ENCODE measurements around the gene ZC3H7A. TPM values are rescaled to one million over a fixed set of nuclear protein-coding genes. Genes with fewer than 3 reads are reported as not detected.

The ZC3H7A gene
- polyA plus RNA-seq, 1 donor, result 50.4 TPM

DNA sequence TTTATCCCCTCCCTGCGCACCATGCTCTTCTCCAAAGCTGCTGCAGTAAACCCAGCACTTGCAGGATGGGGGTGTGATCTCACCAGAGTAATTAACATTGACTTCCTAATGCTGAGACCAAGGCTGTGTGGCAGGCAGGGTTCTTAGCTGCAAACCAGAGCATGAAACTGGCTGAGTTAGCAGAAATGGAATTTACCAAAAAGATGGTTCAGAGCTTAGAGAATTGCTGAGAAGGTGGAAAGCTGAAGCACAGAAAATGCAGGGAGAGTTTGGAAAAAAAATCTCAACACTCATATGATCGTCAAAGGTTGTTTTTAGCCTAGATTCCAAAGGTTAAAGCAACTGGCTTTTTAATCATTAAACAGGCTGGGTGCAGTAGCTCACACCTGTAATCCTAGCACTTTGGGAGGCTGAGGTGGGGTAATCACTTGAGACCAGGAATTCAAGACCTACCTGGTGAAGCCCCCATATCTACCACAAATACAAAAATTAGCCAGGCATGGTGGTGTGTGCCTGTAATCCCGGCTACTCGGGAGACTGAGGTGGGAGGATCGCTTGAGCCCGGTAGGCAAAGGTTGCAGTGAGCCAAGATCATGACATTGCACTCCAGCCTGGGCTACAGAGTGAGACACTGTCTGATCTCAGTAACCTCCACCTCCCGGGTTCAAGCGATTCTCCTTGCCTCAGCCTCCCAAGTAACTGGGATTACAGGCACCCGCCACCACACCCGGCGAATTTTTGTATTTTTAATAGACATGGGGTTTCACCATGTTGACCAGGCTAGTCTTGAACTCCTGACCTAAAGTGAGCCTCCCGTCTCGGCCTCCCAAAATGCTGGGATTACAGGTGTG, 48.4 kb downstream of the ZC3H7A start:
- WGBS (ENCODE audit: insufficient coverage, low lambda C conversion rate), result no CpG with 5 or more reads among the region's 13 CpGs
- Histone ChIP-seq H3K36me3 (ENCODE audit: control insufficient read depth, insufficient read depth, low read length) (peaks cover 32% of the 10 kb centered on the region), H3K27ac (ENCODE audit: low read length) (peak overlapping the region; percentile 87), H3K4me1 (ENCODE audit: control insufficient read depth, insufficient read depth, low read length) (peaks cover 35% of the 10 kb centered on the region), H3K4me3 (ENCODE audit: low read length) (no peak overlapping the region), H3K27me3 (ENCODE audit: control insufficient read depth, insufficient read depth, low read length) (no peaks in the 10 kb centered on the region), H3K9me3 (ENCODE audit: control insufficient read depth, low read depth, low read length) (no peaks in the 10 kb centered on the region)
- peak; percentile 79 to 94 for DNase-seq

DNA sequence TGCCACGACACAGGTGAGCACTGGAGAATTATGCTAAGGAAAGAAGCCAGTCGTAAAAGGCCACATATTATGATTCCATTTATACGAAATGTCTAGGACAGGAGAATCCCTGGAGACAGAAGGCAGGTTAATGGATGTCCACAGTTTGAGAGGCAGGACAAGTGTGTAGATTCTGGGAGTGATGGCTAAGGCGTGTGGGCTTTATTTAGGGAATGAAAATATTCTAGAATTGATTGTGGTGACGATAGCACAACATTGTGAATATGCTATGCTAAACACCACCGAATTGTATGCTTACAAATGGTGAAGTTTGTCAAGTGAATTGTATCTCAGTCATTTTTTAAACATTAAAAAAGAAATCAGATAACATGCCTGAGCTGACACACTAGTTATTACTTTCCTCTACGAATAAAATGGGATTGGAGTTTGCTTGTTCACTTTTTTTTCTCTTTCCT, 49.1 kb downstream of the ZC3H7A start:
- Histone ChIP-seq H3K9me3 (ENCODE audit: control insufficient read depth, low read depth, low read length) (no peaks in the 10 kb centered on the region), H3K4me1 (ENCODE audit: control insufficient read depth, insufficient read depth, low read length) (peaks cover 42% of the 10 kb centered on the region), H3K4me3 (ENCODE audit: low read length) (no peak overlapping the region), H3K36me3 (ENCODE audit: control insufficient read depth, insufficient read depth, low read length) (peaks cover 25% of the 10 kb centered on the region), H3K27ac (ENCODE audit: low read length) (peak overlapping the region; percentile 87), H3K27me3 (ENCODE audit: control insufficient read depth, insufficient read depth, low read length) (no peaks in the 10 kb centered on the region)
- 28% methylated on average over 3 of the region's 7 CpGs for WGBS (ENCODE audit: insufficient coverage, low lambda C conversion rate)
- DNase-seq, result peak in 1 of 2 donors; percentile 62

DNA sequence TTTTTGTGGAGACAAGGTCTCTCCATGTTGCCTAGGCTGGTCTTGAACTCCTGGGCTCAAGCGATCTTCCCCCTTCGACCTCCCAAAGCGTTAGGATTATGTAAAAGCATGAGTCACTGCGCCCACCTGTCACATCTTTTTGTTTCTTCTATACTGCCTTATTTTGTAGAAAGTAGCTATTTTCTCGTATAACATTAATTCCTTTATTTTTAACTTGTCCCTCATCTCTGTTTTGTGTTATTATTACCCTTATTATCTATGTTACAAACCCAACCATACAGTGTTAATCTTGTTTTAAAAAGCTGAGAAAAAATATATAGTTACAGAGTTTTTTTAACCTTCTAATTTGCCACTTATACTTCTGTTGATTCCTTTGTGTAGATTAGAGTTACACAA, 53.0 kb downstream of the ZC3H7A start:
- DNase-seq, result no peak

DNA sequence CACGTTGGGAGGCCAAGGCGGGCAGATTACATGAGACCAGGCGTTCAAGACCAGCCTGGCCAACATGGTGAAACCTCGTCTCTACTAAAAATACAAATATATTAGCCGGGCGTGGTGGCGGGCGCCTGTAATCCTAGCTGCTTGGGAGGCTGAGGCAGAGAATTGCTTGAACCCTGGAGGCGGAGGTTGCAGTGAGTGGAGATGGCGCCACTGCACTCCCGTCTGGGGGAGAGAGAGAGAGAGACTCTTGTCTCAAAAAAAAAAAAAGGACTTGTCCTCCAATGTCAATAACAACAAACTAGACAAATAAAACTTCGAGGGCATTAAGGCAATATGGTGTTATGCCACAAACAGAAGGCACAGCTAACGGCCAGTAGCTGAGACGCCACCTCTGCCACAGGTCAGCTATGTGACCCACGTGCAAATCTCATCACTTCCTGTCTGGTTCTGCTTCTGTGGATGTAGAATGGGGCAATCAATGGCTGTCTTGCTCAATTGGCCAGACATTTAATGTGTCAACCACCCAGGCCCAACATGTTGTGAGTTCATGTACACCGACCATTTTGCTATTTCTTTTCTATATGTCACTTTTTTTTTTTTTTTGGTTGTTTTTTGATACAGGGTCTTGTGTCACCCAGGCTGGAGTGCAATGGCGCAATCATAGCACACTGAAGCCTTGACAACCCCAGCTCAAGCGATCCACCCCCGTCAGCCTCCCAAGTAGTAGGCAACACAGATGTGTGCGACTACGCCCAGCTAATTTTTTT, 53.6 kb downstream of the ZC3H7A start:
- H3K4me3 ChIP-seq (ENCODE audit: low read length), result peak overlapping the region; percentile 54
- H3K27ac ChIP-seq (ENCODE audit: low read length), result peak overlapping the region; percentile 99
- no peaks in the 10 kb centered on the region for H3K27me3 ChIP-seq (ENCODE audit: control insufficient read depth, insufficient read depth, low read length)
- WGBS (ENCODE audit: insufficient coverage, low lambda C conversion rate), result 100% methylated on average over 1 of the region's 21 CpGs
- no peaks in the 10 kb centered on the region for H3K36me3 ChIP-seq (ENCODE audit: control insufficient read depth, insufficient read depth, low read length)
- H3K4me1 ChIP-seq (ENCODE audit: control insufficient read depth, insufficient read depth, low read length), result peaks cover 38% of the 10 kb centered on the region
- peak; percentile 61 to 75 for DNase-seq
- no peaks in the 10 kb centered on the region for H3K9me3 ChIP-seq (ENCODE audit: control insufficient read depth, low read depth, low read length)

More for the DNA sequence above, 53.0 kb downstream of the ZC3H7A start:
- Histone ChIP-seq H3K36me3 (ENCODE audit: control insufficient read depth, insufficient read depth, low read length) (no peaks in the 10 kb centered on the region), H3K4me1 (ENCODE audit: control insufficient read depth, insufficient read depth, low read length) (peaks cover 42% of the 10 kb centered on the region), H3K27me3 (ENCODE audit: control insufficient read depth, insufficient read depth, low read length) (no peaks in the 10 kb centered on the region), H3K4me3 (ENCODE audit: low read length) (no peak overlapping the region), H3K27ac (ENCODE audit: low read length) (peak overlapping the region; percentile 99), H3K9me3 (ENCODE audit: control insufficient read depth, low read depth, low read length) (no peaks in the 10 kb centered on the region)
- WGBS (ENCODE audit: insufficient coverage, low lambda C conversion rate), result 67% methylated on average over 2 of the region's 5 CpGs

DNA sequence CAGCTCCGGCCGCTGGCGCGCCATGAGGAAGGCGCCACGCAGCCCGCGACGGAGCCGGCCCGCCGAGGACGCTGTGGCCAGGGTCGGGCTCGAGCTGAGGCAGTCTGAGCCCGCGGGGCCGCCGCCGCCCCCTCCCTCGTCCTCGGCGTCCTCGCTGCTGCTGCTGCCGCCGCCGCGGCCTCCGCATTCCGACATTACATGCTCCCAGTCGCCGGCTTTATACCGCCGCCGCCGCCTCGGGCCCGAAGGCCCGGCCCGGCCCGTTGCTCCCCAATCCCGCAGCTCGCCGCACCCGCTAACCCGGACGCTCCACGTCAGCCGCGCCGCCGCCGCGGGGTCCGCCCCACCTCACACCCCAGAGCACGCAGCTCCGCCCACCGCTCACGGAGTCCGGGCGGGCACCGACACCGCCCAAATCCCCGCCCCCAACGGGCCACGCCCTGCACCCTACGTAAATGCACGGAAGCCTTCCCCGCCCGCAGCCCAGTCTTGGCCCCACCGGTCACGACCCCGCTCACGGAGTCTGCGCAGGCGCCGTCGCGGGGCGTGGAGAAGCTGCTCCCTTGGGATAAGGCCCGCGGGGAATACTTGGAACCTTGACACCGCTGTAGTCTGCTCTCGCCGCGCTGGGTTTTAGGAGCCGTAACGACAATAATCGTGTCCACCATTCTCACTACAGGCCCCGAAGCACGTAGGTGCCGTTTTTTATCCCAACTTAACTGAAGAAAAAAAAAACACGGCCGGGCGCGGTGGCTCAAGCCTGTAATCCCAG, 54.3 kb downstream of the ZC3H7A start, which contains the start of gene TXNDC11:
TXNDC11 (minus strand) TSS at position 322 of the 772 bp plus-strand sequence; CDS start at position 195, 127 bp downstream.
- Histone ChIP-seq H3K4me1 (ENCODE audit: control insufficient read depth, insufficient read depth, low read length) (peaks cover 35% of the 10 kb centered on the region), H3K9me3 (ENCODE audit: control insufficient read depth, low read depth, low read length) (no peaks in the 10 kb centered on the region), H3K27ac (ENCODE audit: low read length) (peak within 1 kb of the TSS; percentile 99), H3K36me3 (ENCODE audit: control insufficient read depth, insufficient read depth, low read length) (peaks cover 3% of the 10 kb centered on the region), H3K4me3 (ENCODE audit: low read length) (peak within 1 kb of the TSS; percentile 95), H3K27me3 (ENCODE audit: control insufficient read depth, insufficient read depth, low read length) (no peaks in the 10 kb centered on the region)
- no CpG with 5 or more reads among the region's 96 CpGs for WGBS (ENCODE audit: insufficient coverage, low lambda C conversion rate)
- DNase-seq, result peak; percentile 99 to 100

DNA sequence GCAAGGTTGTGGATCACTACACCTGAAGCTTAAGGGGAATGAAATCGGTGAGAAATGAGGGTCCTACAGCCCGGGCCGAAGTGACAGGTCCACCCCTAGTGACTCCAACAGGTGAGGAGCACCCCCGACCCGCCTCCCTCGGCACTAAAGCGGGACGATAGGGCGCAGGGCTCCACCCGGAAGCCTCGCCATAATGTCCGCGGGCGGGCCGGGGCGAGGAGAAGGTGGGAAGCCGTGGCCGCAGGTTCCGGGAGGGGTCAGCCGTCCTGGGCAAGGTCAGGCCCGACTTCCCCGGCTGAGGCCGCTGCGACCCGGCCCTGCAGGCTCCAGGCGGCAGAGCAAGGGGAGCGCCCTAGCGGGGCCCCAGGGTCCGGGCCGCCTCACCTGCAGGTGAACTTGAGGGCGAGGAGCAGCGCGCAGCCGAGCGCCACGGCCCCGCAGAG, 54.9 kb downstream of the ZC3H7A start:
- peak; percentile 35 to 79 for DNase-seq
- Histone ChIP-seq H3K36me3 (ENCODE audit: control insufficient read depth, insufficient read depth, low read length) (peaks cover 3% of the 10 kb centered on the region), H3K27me3 (ENCODE audit: control insufficient read depth, insufficient read depth, low read length) (no peaks in the 10 kb centered on the region), H3K4me3 (ENCODE audit: low read length) (peak overlapping the region; percentile 95), H3K27ac (ENCODE audit: low read length) (peak overlapping the region; percentile 97), H3K9me3 (ENCODE audit: control insufficient read depth, low read depth, low read length) (no peaks in the 10 kb centered on the region), H3K4me1 (ENCODE audit: control insufficient read depth, insufficient read depth, low read length) (peaks cover 29% of the 10 kb centered on the region)
- WGBS (ENCODE audit: insufficient coverage, low lambda C conversion rate), result no CpG with 5 or more reads among the region's 37 CpGs

DNA sequence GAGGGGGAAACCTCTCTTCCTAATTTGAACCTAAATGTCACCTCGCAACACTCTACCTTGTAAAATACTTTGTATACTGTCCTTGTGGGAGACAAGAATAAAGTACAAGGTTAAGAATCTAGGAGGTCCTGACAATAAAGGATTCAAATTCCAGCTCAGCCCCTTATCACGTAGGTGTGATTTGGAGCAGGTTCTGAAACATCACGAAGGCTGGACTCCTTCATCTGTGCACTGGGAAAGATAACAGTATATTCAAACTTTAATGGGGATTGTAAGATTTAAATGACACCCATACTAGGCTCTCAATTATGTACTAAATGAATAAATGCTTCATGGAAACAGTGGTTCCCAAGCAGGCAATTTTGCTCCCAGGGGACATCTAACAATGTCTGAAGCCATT, 56.5 kb downstream of the ZC3H7A start:
- Histone ChIP-seq H3K9me3 (ENCODE audit: control insufficient read depth, low read depth, low read length) (no peaks in the 10 kb centered on the region), H3K36me3 (ENCODE audit: control insufficient read depth, insufficient read depth, low read length) (peaks cover 19% of the 10 kb centered on the region), H3K4me1 (ENCODE audit: control insufficient read depth, insufficient read depth, low read length) (peaks cover 21% of the 10 kb centered on the region), H3K27me3 (ENCODE audit: control insufficient read depth, insufficient read depth, low read length) (no peaks in the 10 kb centered on the region), H3K4me3 (ENCODE audit: low read length) (peak overlapping the region; percentile 95), H3K27ac (ENCODE audit: low read length) (peak overlapping the region; percentile 97)
- peak in 1 of 2 donors; percentile 26 for DNase-seq
- WGBS (ENCODE audit: insufficient coverage, low lambda C conversion rate), result no CpG with 5 or more reads among the region's 3 CpGs

DNA sequence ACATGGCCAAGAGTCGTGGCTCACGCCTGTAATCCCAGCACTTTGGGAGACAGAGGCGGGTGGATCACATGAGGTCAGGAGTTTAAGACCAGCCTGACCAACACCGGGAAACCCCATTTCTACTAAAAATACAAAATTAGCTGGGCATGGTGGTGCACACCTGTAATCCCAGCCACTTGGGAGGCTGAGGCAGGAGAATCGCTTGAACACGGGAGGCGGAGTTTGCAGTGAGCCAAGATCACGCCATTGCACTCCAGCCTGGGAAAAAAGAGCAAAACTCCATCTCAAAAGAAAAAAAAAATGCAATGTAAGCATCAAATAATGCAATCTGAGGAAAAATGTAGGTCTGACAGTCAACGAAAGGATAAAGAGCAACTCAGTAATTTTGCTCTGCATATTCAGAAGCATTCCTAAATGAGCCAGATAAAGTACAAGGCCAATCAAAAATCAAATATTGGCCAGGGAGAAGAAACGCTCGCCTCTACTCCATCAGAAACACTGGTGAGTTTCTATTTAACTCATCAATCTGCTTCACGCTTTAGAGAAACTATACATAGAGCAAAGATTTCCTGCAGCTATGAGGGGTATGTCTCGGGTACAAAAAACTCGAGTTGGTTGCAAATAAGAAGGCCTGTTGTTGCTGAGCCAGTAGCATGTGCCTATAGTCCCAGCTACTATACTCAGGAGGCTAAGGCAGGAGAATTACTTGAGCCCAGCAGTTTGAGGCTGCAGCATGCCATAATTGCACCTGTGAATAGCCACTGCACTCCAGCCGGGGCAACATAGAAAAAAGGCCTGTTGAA, 58.1 kb downstream of the ZC3H7A start:
- H3K27ac ChIP-seq (ENCODE audit: low read length), result no peak overlapping the region
- WGBS (ENCODE audit: insufficient coverage, low lambda C conversion rate), result 96% methylated on average over 3 of the region's 15 CpGs

DNA sequence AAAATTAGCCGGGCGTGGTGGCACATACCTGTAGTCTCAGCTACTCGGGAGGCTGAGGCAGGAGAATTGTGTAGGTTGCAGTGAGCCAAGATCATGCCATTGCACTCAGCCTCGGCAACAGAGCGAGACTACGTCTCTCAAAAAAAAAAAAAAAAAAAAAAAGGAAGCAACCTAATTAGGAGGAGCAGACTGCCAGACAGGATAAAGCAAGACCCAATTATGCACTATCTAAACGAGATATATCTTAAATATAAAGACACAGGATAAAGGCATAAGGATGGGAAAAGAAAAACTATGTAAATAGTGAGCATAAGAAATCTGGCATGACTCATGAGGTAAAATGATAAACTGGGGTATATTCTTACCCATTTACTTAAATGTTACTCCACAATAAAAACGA, 59.3 kb downstream of the ZC3H7A start:
- Histone ChIP-seq H3K4me3 (ENCODE audit: low read length) (no peak overlapping the region), H3K27me3 (ENCODE audit: control insufficient read depth, insufficient read depth, low read length) (no peaks in the 10 kb centered on the region), H3K9me3 (ENCODE audit: control insufficient read depth, low read depth, low read length) (no peaks in the 10 kb centered on the region), H3K36me3 (ENCODE audit: control insufficient read depth, insufficient read depth, low read length) (peaks cover 42% of the 10 kb centered on the region), H3K4me1 (ENCODE audit: control insufficient read depth, insufficient read depth, low read length) (peaks cover 4% of the 10 kb centered on the region), H3K27ac (ENCODE audit: low read length) (no peak overlapping the region)
- DNase-seq, result no peak
- 88% methylated on average over 4 of the region's 8 CpGs for WGBS (ENCODE audit: insufficient coverage, low lambda C conversion rate)

More for the DNA sequence above, 58.1 kb downstream of the ZC3H7A start:
- Histone ChIP-seq H3K4me1 (ENCODE audit: control insufficient read depth, insufficient read depth, low read length) (peaks cover 15% of the 10 kb centered on the region), H3K27me3 (ENCODE audit: control insufficient read depth, insufficient read depth, low read length) (no peaks in the 10 kb centered on the region), H3K36me3 (ENCODE audit: control insufficient read depth, insufficient read depth, low read length) (peaks cover 32% of the 10 kb centered on the region), H3K4me3 (ENCODE audit: low read length) (no peak overlapping the region), H3K9me3 (ENCODE audit: control insufficient read depth, low read depth, low read length) (no peaks in the 10 kb centered on the region)
- no peak for DNase-seq
